GM18858 (cell line): ENCODE results near the gene GAB1.
"Not testable (repeated sequence)": the region's sequence is repeated elsewhere in the genome, so short reads cannot be mapped to it uniquely, and the experiment has no call there.

Source experiments
- ATAC-seq: cut with Tn5 transposase; IDR thresholded peaks from one replicate; pipeline ENCODE4 v1.9.1; 2021; ENCODE audit not compliant: unreplicated experiment

The GAB1 gene

GRCh38 chr4:143337600-143338287 is 1.1 kb downstream of the GAB1 start:
- no peak for ATAC-seq

GRCh38 chr4:143338313-143338712 is 1.6 kb downstream of the GAB1 start:
- ATAC-seq = no peak

GRCh38 chr4:143339497-143339896 is 2.8 kb downstream of the GAB1 start:
- no peak for ATAC-seq

- no peak for ATAC-seq
These were observed 4.6 kb downstream of the GAB1 start for GRCh38 chr4:143341186-143341755.

- ATAC-seq = no peak
These were observed 6.7 kb downstream of the GAB1 start for GRCh38 chr4:143343276-143343831.

- no peak for ATAC-seq
These were observed 7.4 kb downstream of the GAB1 start for GRCh38 chr4:143344041-143344440.

- ATAC-seq = no peak
These were observed 8.1 kb downstream of the GAB1 start for GRCh38 chr4:143344774-143345173.

GRCh38 chr4:143345356-143345755 is 8.7 kb downstream of the GAB1 start:
- no peak for ATAC-seq

GRCh38 chr4:143346206-143346605 is 9.5 kb downstream of the GAB1 start:
- no peak for ATAC-seq

- no peak for ATAC-seq
These were observed 10.9 kb downstream of the GAB1 start for GRCh38 chr4:143347484-143348111.

GRCh38 chr4:143348233-143349077 is 11.8 kb downstream of the GAB1 start:
- ATAC-seq = no peak

GRCh38 chr4:143349858-143350527 is 13.3 kb downstream of the GAB1 start:
- not testable (repeated sequence) for ATAC-seq

GRCh38 chr4:143351149-143351691 is 14.5 kb downstream of the GAB1 start:
- no peak for ATAC-seq

- no peak for ATAC-seq
These were observed 15.2 kb downstream of the GAB1 start for GRCh38 chr4:143351774-143352451.

GRCh38 chr4:143352720-143353119 is 16.0 kb downstream of the GAB1 start:
- no peak for ATAC-seq

GRCh38 chr4:143353797-143354196 is 17.1 kb downstream of the GAB1 start:
- ATAC-seq = no peak

- ATAC-seq = no peak
These were observed 18.3 kb downstream of the GAB1 start for GRCh38 chr4:143354990-143355389.

- ATAC-seq = no peak
These were observed 19.0 kb downstream of the GAB1 start for GRCh38 chr4:143355540-143356217.

GRCh38 chr4:143356493-143356892 is 19.8 kb downstream of the GAB1 start:
- no peak for ATAC-seq
